NCI-H2227 treated with DMSO at 0.1 percent for 48 hours (cell line): ENCODE data around the gene RAB43.

Experiments used
- DNase-seq: peaks from one replicate; lab custom pipeline; 2025; lab: John Stamatoyannopoulos, UW

Gene RAB43

GRCh38 chr3:129038121-129038855 lies 83.3 kb downstream of the RAB43 start:
- DNase-seq = no peak
